Activated naive CD4-positive, alpha-beta T cell treated with Interleukin-2 at 50 U/mL for 16 hours (primary cell): ENCODE measurements around the gene ZNF444.
"Not testable (repeated sequence)": the region's sequence is repeated elsewhere in the genome, so short reads cannot be mapped to it uniquely, and the experiment has no call there.

Experiments
- DNase-seq: peaks from one replicate; pipeline ENCODE4 v3.0.0-alpha.2; 2020

ZNF444 gene

DNA sequence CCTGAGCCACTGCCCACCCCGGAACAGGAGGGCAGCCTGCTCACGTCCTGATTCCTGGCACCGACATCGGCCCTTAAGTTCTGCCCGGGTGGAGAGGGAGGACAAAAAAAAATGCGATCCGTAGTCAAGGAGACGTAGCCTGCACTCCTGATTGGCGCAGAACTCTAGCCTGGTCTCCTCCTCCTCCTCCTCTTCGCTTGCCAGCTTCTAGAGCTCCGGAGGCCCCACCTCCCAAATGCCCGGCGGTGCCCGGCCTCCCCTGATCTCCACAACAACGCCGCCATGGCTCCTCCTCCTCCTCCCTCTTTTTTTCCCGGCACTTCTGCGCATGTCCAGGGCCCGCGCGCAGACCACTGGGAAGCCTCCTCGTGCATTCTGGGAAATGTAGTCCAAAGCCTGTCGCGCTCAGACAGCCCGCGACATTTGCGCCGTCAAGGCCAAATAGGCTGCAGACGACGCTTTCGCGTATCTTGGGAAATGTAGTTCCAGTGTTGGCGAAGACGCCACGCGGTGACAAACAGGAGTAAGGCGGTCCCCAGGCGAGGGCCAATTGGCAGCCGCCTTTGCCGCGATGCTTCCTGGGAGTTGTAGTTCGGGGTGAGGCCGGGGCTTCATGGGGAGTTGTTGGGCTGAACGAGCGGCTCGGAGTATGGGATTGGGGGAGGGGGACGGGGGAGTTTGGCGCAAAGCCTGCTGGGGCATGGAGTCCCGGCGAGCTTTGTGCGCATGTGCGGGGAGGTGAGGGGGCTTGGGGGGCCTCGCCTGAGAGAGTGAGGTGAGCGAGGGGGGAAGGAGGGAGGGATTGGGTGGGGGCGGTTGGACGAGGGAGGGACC lies at the start of gene ZNF444:
ZNF444 (plus strand) TSS at position 705 of the 834 bp plus-strand sequence. CDS start 5,625 bp downstream, outside the sequence.
- peak; percentile 100 for DNase-seq

DNA sequence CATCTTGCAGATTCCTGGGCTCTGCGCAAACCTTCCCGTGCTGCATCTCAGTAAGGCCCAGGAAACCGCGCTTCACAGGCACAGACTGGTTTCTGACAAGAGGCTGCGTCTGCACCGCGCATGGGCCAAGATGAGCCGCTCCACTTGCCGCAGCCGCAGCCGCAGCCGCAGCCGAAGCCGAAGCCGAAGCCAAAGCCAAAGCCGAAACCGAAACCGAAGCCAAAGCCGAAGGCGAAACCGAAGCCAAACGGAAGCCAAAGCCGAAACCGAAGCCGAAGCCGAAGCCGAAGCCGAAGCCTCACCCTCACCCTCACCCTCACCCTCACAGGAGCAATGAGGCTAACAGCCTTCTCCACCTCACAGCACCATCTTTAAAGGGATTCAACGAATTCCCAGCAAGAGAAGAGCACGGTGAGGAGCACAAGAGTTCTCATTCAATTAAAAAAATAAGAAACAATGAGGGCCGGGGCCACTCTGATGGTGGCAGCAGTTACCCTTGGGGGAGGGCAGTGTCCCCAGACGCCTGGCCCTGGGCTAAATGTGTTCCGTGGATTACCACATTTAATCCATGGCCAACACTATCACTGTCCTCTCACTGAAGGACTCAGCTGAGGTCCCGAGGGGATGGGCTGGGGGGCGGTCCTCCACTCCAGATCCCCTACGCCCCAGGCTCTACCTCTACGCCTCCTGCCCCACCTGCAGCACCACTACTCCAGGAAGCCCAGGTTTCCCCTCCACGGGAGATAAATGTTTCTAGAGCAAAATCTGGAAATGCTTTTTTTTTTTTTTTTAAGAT lies 49.1 kb upstream of the ZNF444 start:
- DNase-seq = peak; percentile 39

DNA sequence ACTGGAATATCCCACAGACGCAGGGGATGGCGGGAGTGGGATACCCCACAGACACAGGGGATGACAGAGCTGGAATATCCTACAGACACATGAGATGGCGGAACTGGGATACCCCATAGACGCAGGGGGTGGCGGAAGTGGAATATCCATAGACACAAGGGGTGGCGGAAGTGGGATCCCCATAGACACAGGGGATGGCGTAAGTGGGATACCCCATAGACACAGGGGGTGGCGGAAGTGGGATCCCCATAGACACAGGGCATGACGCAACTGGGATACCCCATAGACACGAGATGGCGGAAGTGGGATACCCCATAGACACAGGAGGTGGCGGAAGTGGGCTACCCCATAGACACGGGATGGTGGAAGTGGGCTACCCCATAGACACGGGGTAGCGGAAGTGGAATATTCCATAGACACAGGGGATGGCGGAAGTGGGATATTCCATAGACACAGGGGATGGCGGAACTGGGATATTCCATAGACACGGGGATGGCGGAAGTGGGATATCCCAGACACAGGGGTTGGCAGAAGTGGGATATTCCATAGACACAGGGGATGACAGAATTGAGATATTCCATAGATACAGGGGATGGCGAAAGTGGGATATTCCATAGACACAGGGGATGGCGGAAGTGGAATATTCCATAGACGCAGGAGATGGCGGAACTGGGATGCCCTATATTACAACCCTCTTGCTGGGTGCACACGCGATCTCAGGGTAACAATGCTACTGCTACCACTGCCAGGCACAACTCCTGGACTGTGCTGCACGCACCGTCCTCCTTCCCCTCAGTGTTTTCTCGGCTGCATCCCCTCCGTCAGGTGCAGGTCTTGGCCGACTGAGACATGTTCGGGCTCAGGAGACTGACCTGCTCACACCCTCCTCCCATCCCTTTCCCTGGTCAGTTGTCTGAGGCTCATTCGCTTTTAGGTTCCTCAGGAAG lies 48.1 kb upstream of the ZNF444 start:
- DNase-seq = no peak

DNA sequence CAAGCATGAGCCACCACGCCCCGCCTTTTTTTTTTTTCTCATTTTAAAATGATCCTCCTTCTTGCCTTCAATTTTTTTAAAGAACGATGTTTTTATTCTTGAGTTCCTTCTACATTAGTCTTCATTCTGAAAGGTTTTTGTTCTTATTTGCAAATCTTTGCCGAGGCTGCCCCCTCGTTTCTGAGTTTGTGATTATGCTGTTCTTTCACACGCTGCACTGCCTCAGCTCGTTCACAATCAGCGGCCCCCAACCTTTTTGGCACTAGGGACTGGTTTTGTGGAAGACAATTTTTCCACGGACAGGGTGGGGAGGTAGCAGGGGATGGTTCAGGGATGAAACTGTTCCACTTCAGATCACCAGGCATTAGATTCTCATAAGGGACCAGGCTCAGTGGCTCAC lies 46.6 kb upstream of the ZNF444 start:
- no peak for DNase-seq

DNA sequence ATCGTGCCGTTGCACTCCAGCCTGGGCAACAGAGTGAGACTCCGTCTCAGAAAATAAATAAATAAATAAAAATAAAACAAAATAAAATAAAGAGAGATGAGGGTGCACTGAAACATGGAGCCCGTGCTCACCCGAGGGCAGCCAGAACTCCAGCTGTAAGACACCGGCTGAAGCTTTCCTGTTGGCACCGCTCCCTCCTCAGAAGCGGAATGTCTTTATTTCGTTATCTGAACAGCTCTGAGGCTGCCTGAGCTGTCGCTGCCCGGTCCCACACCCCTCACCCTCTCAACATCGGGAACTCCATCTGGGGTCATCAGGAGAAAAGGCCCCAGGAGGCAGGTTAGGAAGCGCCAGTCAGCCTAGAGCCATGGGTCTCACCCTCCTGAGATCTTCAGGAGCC lies 44.4 kb upstream of the ZNF444 start:
- no peak for DNase-seq

DNA sequence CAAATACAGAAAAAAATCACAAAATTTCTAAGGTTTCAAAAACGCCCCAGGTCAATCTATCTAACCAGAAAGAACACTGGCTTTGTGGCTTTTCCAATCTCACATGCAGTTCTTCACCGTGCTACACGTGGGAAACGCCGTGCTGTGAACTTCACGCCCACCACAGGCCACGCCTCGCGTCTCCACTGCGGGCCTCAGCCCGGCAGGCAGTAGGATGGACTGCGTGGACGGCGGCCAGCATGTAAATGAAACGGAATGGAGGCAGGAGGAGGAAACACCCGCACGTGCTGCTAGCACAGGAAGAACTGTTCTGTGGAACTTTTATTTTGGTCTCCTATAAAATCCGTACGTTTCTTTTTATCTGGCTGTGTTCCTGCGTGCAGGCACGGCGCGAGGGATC lies 43.8 kb upstream of the ZNF444 start:
- no peak for DNase-seq

DNA sequence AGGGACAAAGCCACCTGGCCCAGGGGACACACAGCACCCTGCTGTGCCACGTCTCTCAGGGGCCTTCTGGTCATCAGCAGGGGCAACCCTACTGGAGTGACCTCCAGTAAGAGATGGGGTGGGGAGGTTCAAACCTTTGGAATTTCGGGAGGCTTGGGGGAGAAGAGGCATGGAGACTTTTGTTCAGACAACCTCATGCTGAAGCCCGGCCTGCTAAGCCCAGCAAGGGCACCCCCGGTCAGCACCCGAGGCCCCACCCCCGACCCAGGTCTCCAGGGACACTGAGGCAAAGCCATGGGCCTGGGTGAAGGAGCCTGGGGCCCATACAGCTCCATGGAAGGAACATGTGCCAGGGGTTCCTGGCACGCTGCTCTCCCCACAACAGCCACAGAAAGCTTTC lies 43.3 kb upstream of the ZNF444 start:
- DNase-seq = no peak

DNA sequence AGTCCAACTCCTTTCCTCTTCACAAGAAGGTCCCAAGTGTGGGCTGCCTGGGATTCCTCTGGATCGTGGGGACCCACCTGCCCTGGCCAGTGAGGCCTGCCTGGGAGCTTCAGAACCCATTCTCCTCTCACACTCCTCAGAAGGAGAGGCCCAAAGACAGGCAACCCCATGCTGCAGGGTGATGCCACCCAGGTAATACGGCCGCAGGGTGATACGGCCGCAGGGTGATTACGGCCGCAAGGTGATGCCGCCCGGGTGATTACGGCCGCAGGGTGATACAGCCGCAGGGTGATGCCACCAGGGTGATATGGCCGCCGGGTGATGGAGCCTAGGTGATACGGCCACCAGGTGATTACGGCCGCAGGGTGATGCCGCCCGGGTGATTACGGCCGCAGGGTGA lies 42.9 kb upstream of the ZNF444 start:
- DNase-seq = not testable (repeated sequence)

DNA sequence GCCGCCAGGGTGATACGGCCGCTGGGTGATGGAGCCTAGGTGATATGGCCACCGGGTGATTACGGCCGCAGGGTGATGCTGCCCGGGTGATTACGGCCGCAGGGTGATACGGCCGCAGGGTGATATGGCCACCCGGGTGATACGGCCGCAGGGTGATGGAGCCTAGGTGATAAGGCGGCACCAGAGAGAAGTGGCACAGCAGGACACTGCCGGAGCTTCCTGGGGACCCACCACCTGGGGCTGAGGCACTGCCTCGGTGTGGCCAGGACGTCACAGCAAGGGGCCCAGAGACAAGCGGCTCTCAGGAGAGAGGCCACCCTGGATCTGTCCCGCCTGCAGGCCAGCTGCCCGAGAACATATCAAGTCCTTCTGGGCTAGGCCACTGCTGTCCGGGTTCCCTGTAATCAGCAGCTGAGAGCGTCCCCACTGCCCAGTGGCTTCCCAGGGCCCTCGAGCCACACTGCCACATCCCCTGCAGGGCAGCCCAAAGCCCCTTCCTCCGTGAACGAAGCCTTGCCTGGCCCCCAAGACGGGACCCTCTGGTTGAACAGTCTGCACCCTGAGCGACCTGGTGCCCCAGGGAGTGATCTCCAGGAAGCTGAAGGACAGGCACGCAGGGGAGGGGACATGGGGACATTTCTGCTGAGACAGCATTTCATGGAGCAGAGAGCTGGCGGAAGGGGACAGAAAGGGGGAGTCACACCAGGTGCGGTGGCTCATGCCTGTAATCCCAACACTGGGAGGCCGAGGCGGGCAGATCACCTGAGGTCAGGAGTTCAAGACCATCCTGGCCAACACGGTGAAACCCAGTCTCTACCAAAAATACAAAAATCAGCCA lies 42.1 kb upstream of the ZNF444 start:
- no peak for DNase-seq

DNA sequence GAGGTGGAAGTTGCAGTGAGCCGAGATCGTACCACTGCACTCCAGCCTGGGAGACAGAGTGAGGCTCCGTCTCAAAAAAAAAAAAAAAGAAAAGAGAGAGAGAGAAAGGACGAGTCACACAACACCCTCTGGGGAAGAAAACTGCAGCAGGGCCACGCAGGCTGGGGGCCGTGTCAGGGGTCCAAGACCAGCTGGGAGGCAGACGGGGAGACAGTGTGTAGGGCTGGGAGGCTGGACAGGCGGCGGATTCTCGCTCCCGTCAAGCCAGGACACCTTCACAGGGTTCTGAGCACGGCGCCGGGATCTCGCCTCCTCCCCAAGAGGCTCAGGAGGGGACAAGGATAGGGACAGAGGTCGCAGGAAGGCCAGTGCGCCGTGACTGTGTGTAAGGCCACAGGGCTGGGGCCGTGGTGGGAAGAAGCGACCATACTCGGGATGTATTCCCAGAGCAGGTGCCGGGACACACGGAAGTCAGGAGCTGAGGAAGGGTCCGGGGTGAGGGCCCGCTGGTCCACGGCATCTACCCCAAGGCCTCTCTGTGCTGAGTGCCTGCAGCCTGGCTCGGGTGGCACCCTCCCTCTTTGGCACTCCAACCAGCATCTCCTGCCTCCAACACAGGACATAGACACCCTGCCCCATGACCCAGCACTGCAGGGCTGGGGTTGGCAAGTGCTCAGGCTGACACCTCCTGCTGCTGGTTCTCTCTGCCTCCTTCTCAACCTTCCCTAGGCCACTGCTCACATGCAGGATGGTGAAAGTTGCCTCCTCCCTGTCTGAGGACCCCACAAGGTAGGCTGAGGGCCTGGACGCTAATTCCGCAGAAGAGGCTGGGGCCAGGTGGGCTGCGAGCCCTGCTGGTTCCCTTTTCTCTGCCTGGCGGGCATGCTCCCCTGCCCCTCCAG lies 41.2 kb upstream of the ZNF444 start:
- no peak for DNase-seq

DNA sequence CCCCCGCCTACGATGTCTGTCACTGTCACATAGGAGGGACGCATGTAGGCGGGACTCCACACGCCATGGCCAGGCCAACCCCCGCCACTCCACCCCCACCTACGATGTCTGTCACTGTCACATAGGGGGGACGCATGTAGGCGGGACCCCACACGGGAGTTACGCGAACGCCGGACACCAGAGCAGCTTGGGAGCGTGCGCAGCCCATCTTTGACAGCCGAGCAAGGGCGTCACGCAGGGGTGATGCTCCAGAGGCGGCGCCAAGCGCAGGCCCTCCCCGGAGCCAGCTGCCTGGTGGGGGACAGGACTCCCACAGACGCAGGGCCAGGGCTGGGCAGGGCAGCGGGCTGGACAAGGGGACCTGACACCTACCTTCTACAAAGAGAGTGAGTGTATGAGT lies 40.0 kb upstream of the ZNF444 start:
- no peak for DNase-seq

DNA sequence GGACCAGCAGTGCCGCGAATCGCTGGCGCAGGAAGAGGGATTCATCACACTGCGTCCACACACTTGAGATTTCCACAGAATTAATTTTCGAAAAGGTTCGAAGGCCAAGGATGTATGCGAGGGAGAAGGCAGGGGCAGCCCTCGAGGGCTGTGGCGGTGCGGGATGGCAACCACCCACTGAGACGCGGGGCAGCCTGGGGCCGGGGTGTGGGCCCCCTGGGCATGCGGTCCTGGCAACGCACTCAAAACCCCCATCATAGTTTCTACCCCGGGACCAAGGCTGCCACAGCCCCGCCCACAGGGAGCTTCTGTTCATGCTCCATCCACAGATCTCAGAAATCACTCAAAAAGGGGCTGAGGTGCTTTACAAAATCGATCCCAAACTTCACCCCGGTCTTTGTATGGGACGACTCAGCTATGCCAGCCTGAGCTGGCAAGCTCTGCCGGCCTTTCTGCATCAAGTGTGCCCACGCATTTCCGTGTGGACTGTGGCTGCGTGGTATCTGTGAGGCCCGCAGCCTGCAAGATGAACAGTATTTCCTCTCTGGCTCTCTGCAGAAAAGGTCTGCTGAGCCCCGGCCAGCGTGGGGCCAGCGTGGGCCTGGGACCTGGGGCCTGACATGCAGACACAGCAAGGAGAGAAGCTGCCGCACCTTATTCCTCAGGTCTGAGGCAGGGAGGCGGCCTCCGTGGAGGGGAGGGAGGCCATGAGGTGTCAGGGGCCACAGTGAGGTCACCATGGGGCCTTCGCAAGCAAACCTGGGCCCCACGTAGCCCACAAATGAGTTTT lies 39.1 kb upstream of the ZNF444 start:
- DNase-seq = no peak

DNA sequence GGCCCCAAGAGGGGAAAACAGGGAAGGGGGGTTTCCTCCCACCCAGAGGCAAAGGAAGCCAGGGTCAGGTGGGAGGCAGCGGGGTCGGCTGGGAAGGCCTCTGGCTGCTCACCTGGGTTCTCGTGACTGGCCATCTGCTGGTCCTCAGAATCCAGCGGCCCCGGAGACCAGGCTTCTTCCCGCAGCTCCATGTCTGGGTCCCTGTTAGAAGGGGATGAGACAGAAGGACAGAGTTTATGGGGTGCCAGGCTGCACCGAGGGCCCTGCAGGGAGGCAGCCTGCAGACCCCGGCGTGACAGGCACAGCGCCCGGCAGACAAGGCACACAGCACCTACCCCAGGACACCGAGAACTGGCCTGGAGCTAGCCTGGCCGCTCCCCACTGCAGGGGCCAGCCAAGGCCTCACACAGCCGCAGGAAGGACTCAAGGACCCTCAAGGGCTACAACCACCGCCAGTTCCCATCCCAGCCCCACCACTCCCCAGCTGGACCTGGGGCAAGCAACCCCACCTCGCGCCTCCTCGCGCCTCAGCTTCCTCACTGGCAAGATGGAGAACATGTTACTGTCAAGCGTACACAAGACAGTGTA lies 38.0 kb upstream of the ZNF444 start:
- DNase-seq = no peak

DNA sequence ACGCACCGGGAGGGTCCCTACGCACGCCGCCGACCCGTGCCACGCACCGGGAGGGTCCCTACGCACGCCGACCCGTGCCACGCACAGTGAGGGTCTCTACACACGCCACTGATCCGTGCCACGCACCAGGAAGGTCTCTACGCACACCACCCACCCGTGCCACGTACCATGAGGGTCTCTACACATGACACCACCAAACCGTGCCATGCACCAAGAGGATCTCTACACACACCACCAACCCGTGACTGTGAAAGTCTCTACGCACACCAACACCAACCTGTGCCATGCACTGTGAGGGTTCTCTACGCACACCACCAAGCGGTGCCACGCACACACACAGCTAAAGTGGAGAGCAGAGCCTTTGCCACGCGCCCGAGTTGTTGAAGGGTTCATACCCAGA lies 36.7 kb upstream of the ZNF444 start:
- DNase-seq = no peak

DNA sequence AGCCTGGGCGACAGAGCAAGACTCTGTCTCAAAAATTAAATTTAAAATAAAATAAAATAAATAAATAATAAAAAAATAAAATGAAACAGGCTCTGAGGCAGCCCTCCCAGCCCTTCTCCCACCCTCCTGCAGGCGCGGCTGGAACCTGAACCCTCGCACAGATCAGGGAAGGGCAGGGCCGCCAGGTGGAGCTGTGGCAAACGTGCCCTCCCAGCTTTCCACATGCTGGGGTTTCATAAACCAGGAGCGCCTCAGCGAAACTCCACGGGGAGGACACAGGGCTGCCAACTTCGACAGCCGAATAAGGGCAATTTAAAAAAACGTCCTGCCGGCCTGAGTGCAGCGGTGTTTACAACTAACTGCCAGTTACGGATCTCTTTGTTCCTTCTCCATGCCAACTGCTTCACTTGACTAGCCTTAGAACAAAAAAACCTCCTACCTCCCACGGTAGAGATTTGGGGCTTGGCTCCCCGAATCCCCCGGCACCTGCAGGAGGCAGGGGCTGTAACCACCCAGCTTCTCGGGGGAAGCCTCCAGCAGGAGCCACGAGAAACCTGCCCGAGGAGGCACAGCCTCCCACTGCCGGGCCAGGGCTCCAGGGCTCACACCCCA lies 35.9 kb upstream of the ZNF444 start:
- peak; percentile 43 for DNase-seq

DNA sequence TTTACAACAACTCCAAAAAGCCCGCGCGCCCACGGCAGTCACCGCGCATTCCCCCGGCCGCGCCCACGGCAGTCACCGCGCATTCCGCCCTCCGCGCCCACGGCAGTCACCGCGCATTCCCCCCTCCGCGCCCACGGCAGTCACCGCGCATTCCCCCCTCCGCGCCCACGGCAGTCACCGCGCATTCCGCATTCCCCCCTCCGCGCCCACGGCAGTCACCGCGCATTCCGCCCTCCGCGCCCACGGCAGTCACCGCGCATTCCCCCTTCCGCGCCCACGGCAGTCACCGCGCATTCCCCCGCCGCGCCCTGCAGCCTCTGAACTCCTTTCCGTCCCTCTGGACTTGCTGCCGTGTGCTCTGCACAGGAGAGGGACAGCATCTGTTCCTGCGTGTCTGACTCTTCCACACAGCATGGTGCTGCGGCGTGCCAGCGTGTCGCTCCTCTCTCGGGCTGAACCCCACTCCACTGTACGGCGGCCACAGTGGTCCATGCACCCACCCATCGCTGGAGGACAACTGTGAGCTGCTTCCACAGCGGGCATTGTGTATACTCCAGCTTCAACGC lies 35.2 kb upstream of the ZNF444 start:
- DNase-seq = not testable (repeated sequence)

DNA sequence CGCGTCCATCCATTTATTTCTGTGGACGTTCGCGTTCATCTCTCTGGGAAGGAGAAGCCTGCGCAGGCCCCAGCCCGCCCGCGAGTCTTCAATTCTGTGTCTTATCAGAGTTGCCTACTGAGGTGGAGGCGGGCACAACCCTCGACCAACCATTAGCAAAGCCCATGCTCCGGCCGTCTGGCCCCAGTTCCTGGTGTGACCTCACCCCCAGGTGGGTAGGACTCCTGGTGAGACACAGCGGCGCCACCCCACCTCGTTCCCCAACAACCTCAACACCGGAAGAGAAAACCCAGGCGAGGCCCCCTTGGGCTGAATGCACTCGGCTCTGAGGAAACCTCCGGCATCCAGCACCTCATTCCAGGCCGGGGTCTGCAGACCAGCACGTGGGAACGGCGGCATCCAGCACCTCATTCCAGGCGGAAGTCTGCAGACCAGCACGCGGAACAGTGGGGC lies 34.7 kb upstream of the ZNF444 start:
- DNase-seq = no peak

DNA sequence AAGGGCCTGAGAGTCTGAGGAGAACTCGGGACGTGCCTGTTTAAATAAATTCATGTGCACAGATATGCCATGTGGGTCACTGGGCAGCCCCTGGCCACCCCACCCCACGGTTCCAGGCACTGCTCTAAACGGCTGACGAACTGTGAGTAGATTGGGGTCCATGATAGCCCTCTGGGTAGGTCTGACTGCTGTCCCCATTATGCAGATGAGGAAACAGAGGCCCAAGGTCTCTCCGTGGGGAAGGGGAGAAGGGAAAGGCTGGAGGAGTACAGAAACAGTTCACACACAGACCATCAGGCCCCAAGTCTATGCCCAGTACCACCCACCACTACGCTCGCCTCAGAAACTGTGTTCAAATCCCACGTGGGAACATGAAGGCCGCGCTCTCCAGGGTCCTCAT lies 34.1 kb upstream of the ZNF444 start:
- DNase-seq = no peak
